IMR-90 (cell line): ENCODE results near the gene KBTBD13. TPM values are rescaled to one million over a fixed set of nuclear protein-coding genes. Genes with fewer than 3 reads are reported as not detected.

Source experiments
- ATAC-seq: fragments of 200-7000 bp; cut with Tn5 transposase; 2 replicates; pipeline ENCODE4 v1.9.1; 2020; ENCODE audit warnings: low read depth, mild to moderate bottlenecking, moderate library complexity
- BruUV-seq: library from RNA; stranded (reverse); fragments of 400-500 nt; replicated peaks from 2 replicates; lab custom pipeline; 2021; lab: Mats Ljungman, UMichigan
- CTCF ChIA-PET: fragments of 300-600 bp; formaldehyde crosslinking; extraction: SDS; loops from one replicate; lab custom pipeline; 2021; ENCODE audit warnings: antibody characterized with exemption; lab: Yijun Ruan, JAX
- POLR2A ChIA-PET: fragments of 300-600 bp; sonication (Branson Sonifier 250); formaldehyde crosslinking; loops from one replicate; lab custom pipeline; 2022; ENCODE audit warnings: antibody characterized with exemption; ENCODE audit not compliant: unreplicated experiment; lab: Charles Lee
- DNase-seq: peaks from one replicate; pipeline ENCODE4 v3.0.0; 2013
- H2AFZ ChIP-seq: replicated peaks from 2 replicates; pipeline ENCODE3; 2013; ENCODE audit warnings: low read length, mild to moderate bottlenecking; ENCODE audit not compliant: poor library complexity
- H2AK5ac ChIP-seq: 2 replicates; pipeline ENCODE4 v1.6.1; 2013; ENCODE audit warnings: low read depth, low read length, inconsistent platforms
- H2AK9ac ChIP-seq: replicated peaks from 2 replicates; pipeline ENCODE3; 2013; ENCODE audit warnings: mild to moderate bottlenecking, low read depth, low read length, moderate library complexity; ENCODE audit not compliant: poor library complexity
- H2BK120ac ChIP-seq: 2 replicates; pipeline ENCODE4 v1.6.1; 2013; ENCODE audit warnings: low read depth, low read length, inconsistent platforms
- H2BK15ac ChIP-seq: 3 replicates; pipeline ENCODE4 v1.6.1; 2013; ENCODE audit warnings: low read depth, low read length, inconsistent platforms
- H2BK20ac ChIP-seq: 2 replicates; pipeline ENCODE4 v1.6.1; 2013; ENCODE audit warnings: low read depth, mild to moderate bottlenecking, inconsistent platforms, low read length, moderate library complexity
- H2BK5ac ChIP-seq: 2 replicates; pipeline ENCODE4 v1.6.1; 2013; ENCODE audit warnings: mild to moderate bottlenecking, low read depth, low read length, inconsistent platforms; ENCODE audit not compliant: poor library complexity, severe bottlenecking
- H3K14ac ChIP-seq: replicated peaks from 2 replicates; pipeline ENCODE4 v1.6.1; 2013; ENCODE audit warnings: low read depth, low read length, inconsistent platforms
- H3K18ac ChIP-seq: 2 replicates; pipeline ENCODE4 v1.6.1; 2013; ENCODE audit warnings: low read depth, low read length, control low read depth
- H3K23ac ChIP-seq: 2 replicates; pipeline ENCODE4 v1.6.1; 2013; ENCODE audit warnings: low read depth, low read length, inconsistent platforms
- H3K27ac ChIP-seq: 2 replicates; pipeline ENCODE4 v1.5.1; 2013; ENCODE audit warnings: mild to moderate bottlenecking, control low read depth, low read length; ENCODE audit not compliant: insufficient read depth
- H3K27me3 ChIP-seq: 2 replicates; pipeline ENCODE4 v1.6.1; 2013; ENCODE audit warnings: low read length; ENCODE audit not compliant: control insufficient read depth, insufficient read depth
- H3K36me3 ChIP-seq: 2 replicates; pipeline ENCODE4 v1.6.1; 2013; ENCODE audit warnings: low read length, mixed read lengths; ENCODE audit not compliant: control insufficient read depth, insufficient read depth
- H3K4ac ChIP-seq: 2 replicates; pipeline ENCODE4 v1.6.1; 2013; ENCODE audit warnings: low read depth, low read length, inconsistent platforms
- H3K4me1 ChIP-seq: 2 replicates; pipeline ENCODE4 v1.6.1; 2013; ENCODE audit warnings: low read length, mixed read lengths; ENCODE audit not compliant: control insufficient read depth, insufficient read depth
- H3K4me2 ChIP-seq: 2 replicates; pipeline ENCODE4 v1.6.1; 2013; ENCODE audit warnings: low read depth, mild to moderate bottlenecking, control low read depth, low read length, moderate library complexity
- H3K4me3 ChIP-seq: 2 replicates; pipeline ENCODE4 v1.5.1; 2013; ENCODE audit warnings: low read depth, mild to moderate bottlenecking, control low read depth, low read length, moderate library complexity; ENCODE audit not compliant: insufficient read depth
- H3K56ac ChIP-seq: 2 replicates; pipeline ENCODE4 v1.6.1; 2013; ENCODE audit warnings: low read length, inconsistent platforms; ENCODE audit not compliant: insufficient read depth; ENCODE audit errors: extremely low read depth
- H3K79me1 ChIP-seq, 2 experiments: 2 replicates each; pipeline ENCODE4 v1.6.1; 2013; ENCODE audit warnings: low read length in 2 of 2, inconsistent platforms in 1 of 2, low read depth in 1 of 2
- H3K9ac ChIP-seq: 2 replicates; pipeline ENCODE4 v1.6.1; 2013; ENCODE audit warnings: low read depth, low read length, control low read depth
- H3K9me1 ChIP-seq: 2 replicates; pipeline ENCODE4 v1.6.1; 2013; ENCODE audit warnings: low read length, inconsistent platforms; ENCODE audit not compliant: insufficient read depth
- H3K9me3 ChIP-seq: 2 replicates; pipeline ENCODE4 v1.6.1; 2013; ENCODE audit warnings: low read length; ENCODE audit not compliant: control insufficient read depth, insufficient read depth
- H4K20me1 ChIP-seq: 2 replicates; pipeline ENCODE4 v1.6.1; 2013; ENCODE audit warnings: low read length, inconsistent platforms; ENCODE audit not compliant: insufficient read depth
- H4K5ac ChIP-seq: 2 replicates; pipeline ENCODE4 v1.6.1; 2013; ENCODE audit warnings: mild to moderate bottlenecking, low read depth, low read length, control low read depth
- H4K8ac ChIP-seq, 2 experiments: 2 replicates each; pipeline ENCODE4 v1.6.1; 2013; ENCODE audit warnings: low read depth in 2 of 2, low read length in 2 of 2, control low read depth in 1 of 2, inconsistent platforms in 1 of 2
- H4K91ac ChIP-seq: 2 replicates; pipeline ENCODE4 v1.6.1; 2013; ENCODE audit warnings: low read depth, low read length, inconsistent platforms; ENCODE audit not compliant: insufficient read depth
- MAZ ChIP-seq: IDR thresholded peaks from 2 replicates; pipeline ENCODE4 v1.6.1; 2012; ENCODE audit warnings: low read depth, mild to moderate bottlenecking, low read length, improper control_type of control experiment, moderate library complexity, borderline replicate concordance
- RAD21 ChIP-seq: IDR thresholded peaks from 2 replicates; pipeline ENCODE4 v1.6.1; 2012; ENCODE audit warnings: low read length, improper control_type of control experiment
- RFX5 ChIP-seq: IDR thresholded peaks from 2 replicates; pipeline ENCODE4 v1.8.0; 2012; ENCODE audit warnings: low read depth, mild to moderate bottlenecking, low read length, moderate library complexity
- SMC3 ChIP-seq: fragments of 150-350 bp; IDR thresholded peaks from 2 replicates; pipeline ENCODE4 v1.6.1; 2016; ENCODE audit warnings: low read depth, mild to moderate bottlenecking, antibody characterized with exemption, low read length, moderate library complexity
- WGBS, 2 experiments: methylation state at CpG; one replicate each; pipeline versions ENCODE4 v1.1.5 to v1.1.7; 2013; ENCODE audit warnings: missing lambda C conversion rate in 2 of 2; ENCODE audit not compliant: insufficient read length in 1 of 2; ENCODE audit errors: extremely low coverage in 2 of 2; 5-methylcytosine and 5-hydroxymethylcytosine counted together
- dilution Hi-C: fragments of 300-500 bp; cut with HindIII; formaldehyde crosslinking; loops from one replicate; pipeline ENCODE4 v1.14.3; 2018; ENCODE audit warnings: low sequenced_read_pairs; ENCODE audit not compliant: unreplicated experiment
- in situ Hi-C: fragments of 300-500 bp; cut with MboI; formaldehyde crosslinking; loops from 3 replicates; pipeline ENCODE4 v1.14.3; 2019; ENCODE audit warnings: low sequenced_read_pairs, inconsistent platforms, mixed read lengths
- intact Hi-C: fragments of 100-400 bp; cut with micrococcal nuclease; formaldehyde crosslinking; loops from 2 replicates; pipeline ENCODE4 v1.10.0; 2022
- polyA plus RNA-seq, 3 experiments: library from polyadenylated mRNA; depleted of rRNA; stranded (reverse); fragments of >200 nt; gene quantifications; 2 replicates each; pipeline ENCODE4 v1.2.3, GENCODE V29; 2012; ENCODE audit warnings: low replicate concordance in 1 of 3
- total RNA-seq: library from RNA; depleted of rRNA; stranded (reverse); fragments of >200 nt; gene quantifications from 2 replicates; pipeline ENCODE4 v1.2.3, GENCODE V29; 2012
- TF ChIP-seq, protein P1 (sequence below): conservative IDR thresholded peaks from 2 replicates; pipeline ENCODE4 v1.5.1; 2012; ENCODE audit warnings: mild to moderate bottlenecking, low read depth, low read length, improper control_type of control experiment
- TF ChIP-seq, protein P2 (sequence below): fragments of 150-350 bp; IDR thresholded peaks from 2 replicates; pipeline ENCODE4 v1.6.1; 2016; ENCODE audit warnings: low read depth, mild to moderate bottlenecking, low read length, moderate library complexity, borderline replicate concordance

The KBTBD13 gene
- total and polyA plus RNA-seq, 2 of the 4 experiments (the other 2 are of a cell fraction): not detected

DNA sequence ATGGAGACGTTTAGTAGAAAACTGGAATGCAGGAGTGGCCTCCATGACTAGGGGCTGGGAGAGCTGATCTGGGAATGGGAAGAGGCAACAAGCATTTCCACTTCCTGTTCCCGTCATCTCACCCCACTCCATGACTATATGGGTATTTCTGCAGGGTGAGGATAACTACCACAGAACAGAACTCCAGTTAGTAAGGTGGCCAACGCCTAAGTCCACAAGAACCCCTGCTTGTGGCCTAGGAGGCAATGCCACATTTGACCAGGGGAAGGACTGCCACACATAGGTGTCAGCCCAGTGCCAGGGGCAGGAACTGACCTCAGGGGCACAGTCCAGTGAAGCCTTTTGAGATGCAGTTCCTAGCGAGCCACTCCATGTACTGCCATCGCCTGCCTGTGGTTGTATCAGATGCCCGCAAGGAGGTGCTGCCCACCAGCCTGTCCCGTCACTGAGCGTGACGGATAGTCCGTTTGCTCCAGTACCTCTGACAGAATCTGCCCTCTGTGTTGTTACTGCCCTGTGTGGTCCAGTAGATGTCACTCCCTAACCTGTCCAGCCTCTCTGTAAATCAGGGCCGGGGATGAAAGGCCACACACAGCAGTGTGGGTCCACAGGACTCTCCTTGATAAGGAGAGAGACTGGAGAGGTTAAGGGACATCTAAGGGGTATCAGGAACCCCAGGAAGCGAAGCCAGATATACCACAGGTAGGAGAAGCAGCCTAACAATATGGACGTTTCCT is 43.6 kb upstream of the KBTBD13 start:
- Histone ChIP-seq H4K5ac (no peak overlapping the region), H2AK9ac (peak overlapping the region; percentile 26), H2BK120ac (no peak overlapping the region), H3K14ac (no peak overlapping the region), H2BK20ac (no peak overlapping the region), H3K4me1 (peaks cover 2% of the 10 kb centered on the region; the same call in 1 of the 2 replicates), H2AFZ (peak overlapping the region; percentile 70), H3K79me1 (peaks cover 9 to 15% of the 10 kb centered on the region in 2 experiments; a peak in 3 of 4 replicates), H3K4me2 (no peak overlapping the region), H4K8ac (peak overlapping the region in 1 of 2 experiments; percentile 43; a peak in 1 of 4 replicates), H3K9me3 (no peaks in the 10 kb centered on the region), H3K27ac (no peak overlapping the region), H3K56ac (no peak overlapping the region), H4K91ac (no peak overlapping the region), H3K4me3 (no peak overlapping the region), H3K9ac (no peak overlapping the region), H3K23ac (no peak overlapping the region; the same call in 1 of the 2 replicates), H3K18ac (no peak overlapping the region), H4K20me1 (0 out of 2 replicates have a peak, but pooled peaks cover 6% of the 10 kb centered on the region), H2BK5ac (no peak overlapping the region), H3K4ac (no peak overlapping the region), H3K27me3 (no peaks in the 10 kb centered on the region), H2BK15ac (no peak overlapping the region), H3K9me1 (peaks cover 7% of the 10 kb centered on the region; the same call in 1 of the 2 replicates), H2AK5ac (no peak overlapping the region), H3K36me3 (no peaks in the 10 kb centered on the region)
- ATAC-seq (peak; percentile 38), DNase-seq (peak; percentile 61)
- TF ChIP-seq RAD21 (peak; percentile 75), MAZ (no peak), SMC3 (peak; percentile 59), RFX5 (no peak)
- TF ChIP-seq, protein P1, sequence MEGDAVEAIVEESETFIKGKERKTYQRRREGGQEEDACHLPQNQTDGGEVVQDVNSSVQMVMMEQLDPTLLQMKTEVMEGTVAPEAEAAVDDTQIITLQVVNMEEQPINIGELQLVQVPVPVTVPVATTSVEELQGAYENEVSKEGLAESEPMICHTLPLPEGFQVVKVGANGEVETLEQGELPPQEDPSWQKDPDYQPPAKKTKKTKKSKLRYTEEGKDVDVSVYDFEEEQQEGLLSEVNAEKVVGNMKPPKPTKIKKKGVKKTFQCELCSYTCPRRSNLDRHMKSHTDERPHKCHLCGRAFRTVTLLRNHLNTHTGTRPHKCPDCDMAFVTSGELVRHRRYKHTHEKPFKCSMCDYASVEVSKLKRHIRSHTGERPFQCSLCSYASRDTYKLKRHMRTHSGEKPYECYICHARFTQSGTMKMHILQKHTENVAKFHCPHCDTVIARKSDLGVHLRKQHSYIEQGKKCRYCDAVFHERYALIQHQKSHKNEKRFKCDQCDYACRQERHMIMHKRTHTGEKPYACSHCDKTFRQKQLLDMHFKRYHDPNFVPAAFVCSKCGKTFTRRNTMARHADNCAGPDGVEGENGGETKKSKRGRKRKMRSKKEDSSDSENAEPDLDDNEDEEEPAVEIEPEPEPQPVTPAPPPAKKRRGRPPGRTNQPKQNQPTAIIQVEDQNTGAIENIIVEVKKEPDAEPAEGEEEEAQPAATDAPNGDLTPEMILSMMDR: peak; percentile 65
- TF ChIP-seq, protein P2, sequence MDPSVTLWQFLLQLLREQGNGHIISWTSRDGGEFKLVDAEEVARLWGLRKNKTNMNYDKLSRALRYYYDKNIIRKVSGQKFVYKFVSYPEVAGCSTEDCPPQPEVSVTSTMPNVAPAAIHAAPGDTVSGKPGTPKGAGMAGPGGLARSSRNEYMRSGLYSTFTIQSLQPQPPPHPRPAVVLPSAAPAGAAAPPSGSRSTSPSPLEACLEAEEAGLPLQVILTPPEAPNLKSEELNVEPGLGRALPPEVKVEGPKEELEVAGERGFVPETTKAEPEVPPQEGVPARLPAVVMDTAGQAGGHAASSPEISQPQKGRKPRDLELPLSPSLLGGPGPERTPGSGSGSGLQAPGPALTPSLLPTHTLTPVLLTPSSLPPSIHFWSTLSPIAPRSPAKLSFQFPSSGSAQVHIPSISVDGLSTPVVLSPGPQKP: no peak
- BruUV-seq: no TSS peak
- intact Hi-C loops: loop anchor here (1.0 to 10.0 kb wide), 6 partner anchors 50 to 301 kb away; partner anchors contain the start of gene RNU5A-1
- dilution Hi-C loops: no loop called here
- in situ Hi-C loops: loop anchor here (10.0 kb wide), 2 partner anchors 52 to 242 kb away; no protein-coding TSS in a partner anchor
- ChIA-PET POLR2A (no interaction called here), CTCF (interaction anchor here (0.9 to 2.0 kb wide), 9 partner anchors 10 to 68 kb away, joined by 3 to 21 read pairs (median 7); partner anchors contain the start of gene SLC51B)
- no CpG with 5 or more reads among the region's 13 CpGs for WGBS, 2 experiments
